Retinal pigment epithelial cell (primary cell): ENCODE data around the gene ELF5.

Experiments
- DNase-seq: peaks from one replicate; pipeline ENCODE4 v3.0.0-alpha.2; 2010; ENCODE audit warnings: low read depth
- H3K4me3 ChIP-seq: 2 replicates; pipeline ENCODE4 v1.5.1; 2011; ENCODE audit warnings: mild to moderate bottlenecking, low read length, control low read depth, moderate library complexity
- CTCF ChIP-seq: conservative IDR thresholded peaks from 2 replicates; pipeline ENCODE4 v1.5.1; 2011; ENCODE audit warnings: low read depth, low read length, control low read depth, inconsistent platforms

Gene ELF5

GRCh38 chr11:34512840-34513681, 533 bp downstream of the ELF5 start:
- no peak for DNase-seq
- H3K4me3 ChIP-seq, result no peak overlapping the region
- TF ChIP-seq CTCF, result peak; percentile 93

- no peak overlapping the region for H3K4me3 ChIP-seq
- TF ChIP-seq CTCF, result no peak
- no peak for DNase-seq
Measured at GRCh38 chr11:34510673-34511072, 2.9 kb downstream of the ELF5 start.

- TF ChIP-seq CTCF, result no peak
- DNase-seq, result no peak
- no peak overlapping the region for H3K4me3 ChIP-seq
Measured at GRCh38 chr11:34510218-34510617, 3.4 kb downstream of the ELF5 start.

DNA sequence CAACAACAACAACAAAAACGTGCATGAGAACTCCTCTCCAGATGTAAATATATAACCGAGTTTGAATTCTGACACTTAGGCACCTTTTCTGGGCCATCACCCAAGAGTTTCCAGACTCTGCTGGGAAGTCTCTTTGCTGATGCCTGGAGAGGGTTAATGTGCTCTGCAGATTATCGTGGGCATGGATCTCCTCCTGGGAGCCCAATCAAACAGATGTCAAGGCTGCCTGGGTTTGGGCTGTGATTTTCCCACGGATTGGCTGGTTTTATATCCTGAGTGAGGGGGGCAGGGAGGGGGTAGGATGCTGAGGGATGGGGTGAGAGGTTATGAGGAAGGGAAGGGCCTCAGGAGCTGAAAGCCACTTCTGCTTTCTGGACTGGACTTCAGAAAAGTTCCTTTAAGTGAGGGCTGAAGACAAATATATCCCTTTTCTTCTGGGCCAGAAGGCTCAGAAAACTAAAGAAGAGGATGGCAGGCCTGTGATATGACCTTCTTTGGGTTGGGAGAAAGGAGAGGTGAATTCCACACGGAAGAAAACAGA, 4.2 kb downstream of the ELF5 start:
- TF ChIP-seq CTCF, result no peak
- H3K4me3 ChIP-seq, result no peak overlapping the region
- no peak for DNase-seq

DNA sequence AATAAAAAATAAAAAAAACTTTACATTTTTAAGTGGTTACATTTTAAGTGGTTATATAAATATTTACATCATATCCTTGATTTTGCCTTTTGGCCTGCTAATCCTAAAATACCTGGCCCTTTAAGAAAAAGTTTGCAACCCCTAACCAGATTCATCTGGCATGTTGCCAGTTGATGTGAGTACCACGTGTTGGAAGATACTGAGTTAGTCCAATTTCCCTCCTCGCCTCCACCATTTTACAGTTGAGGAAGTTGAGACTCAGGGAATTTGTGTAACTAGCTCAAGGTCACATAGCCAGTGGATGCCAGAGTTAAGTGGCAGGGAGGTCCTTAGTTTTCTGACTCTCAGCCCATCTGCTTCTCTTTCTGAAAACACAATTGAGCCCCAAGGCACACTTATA, 5.1 kb downstream of the ELF5 start:
- no peak overlapping the region for H3K4me3 ChIP-seq
- TF ChIP-seq CTCF, result no peak
- DNase-seq, result no peak

- no peak for DNase-seq
- no peak overlapping the region for H3K4me3 ChIP-seq
- no peak for TF ChIP-seq CTCF
Measured at GRCh38 chr11:34507610-34508009, 6.0 kb downstream of the ELF5 start.

DNA sequence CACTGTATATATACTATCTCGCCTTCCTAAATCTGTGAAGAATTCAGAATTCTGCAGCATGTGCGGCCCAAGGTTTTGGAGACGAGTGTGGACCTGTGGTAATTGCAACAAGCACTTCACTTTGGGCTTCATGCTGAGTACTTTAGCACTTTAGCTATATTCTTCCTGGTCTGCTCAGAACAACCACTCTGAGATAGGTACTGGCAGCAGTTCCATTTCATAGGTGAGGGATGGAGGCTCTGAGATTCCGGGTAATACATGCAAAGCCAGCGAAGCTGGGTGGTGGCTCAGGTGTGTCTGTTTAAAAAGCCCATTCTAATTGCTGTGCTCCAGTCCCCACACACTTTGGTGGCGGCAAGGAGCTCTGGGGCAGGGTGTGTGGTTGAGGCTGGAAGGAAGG, 6.4 kb downstream of the ELF5 start:
- no peak for TF ChIP-seq CTCF
- no peak overlapping the region for H3K4me3 ChIP-seq
- no peak for DNase-seq
